Activated CD8-positive, alpha-beta T cell treated with anti-CD3 and anti-CD28 coated beads, Interleukin-2, amount 10 ng/mL, durations not matched to agents 7 days and 5 days (primary cell): Measurements from ENCODE around the gene CADM4. TPM values are rescaled to one million over a fixed set of nuclear protein-coding genes. Genes with fewer than 3 reads are reported as not detected.

ENCODE experiments used
- ATAC-seq: fragments of 150-1000 bp; cut with Tn5 transposase; one replicate; pipeline ENCODE4 v1.10.0; 2021; ENCODE audit warnings: moderate library complexity
- CTCF ChIA-PET: fragments of 350-600 bp; sonication (Branson Sonifier 250); formaldehyde crosslinking; loops from one replicate; lab custom pipeline; 2021; ENCODE audit warnings: antibody characterized with exemption; lab: Charles Lee
- POLR2A ChIA-PET: fragments of 350-600 bp; sonication (Branson Sonifier 250); formaldehyde crosslinking; loops from one replicate; lab custom pipeline; 2021; ENCODE audit warnings: antibody characterized with exemption; lab: Charles Lee
- DNase-seq: peaks from one replicate; pipeline ENCODE4 v3.0.0-alpha.2; 2020
- H3K27ac Mint-ChIP-seq: one replicate; pipeline ENCODE4 v1.8.0; 2021; ENCODE audit warnings: mild to moderate bottlenecking, mixed read lengths
- H3K27me3 Mint-ChIP-seq: one replicate; pipeline ENCODE4 v1.8.0; 2021; ENCODE audit warnings: low read depth, mixed read lengths
- H3K36me3 Mint-ChIP-seq: one replicate; pipeline ENCODE4 v1.8.0; 2021; ENCODE audit warnings: low read depth, mixed read lengths
- H3K4me1 Mint-ChIP-seq: one replicate; pipeline ENCODE4 v1.8.0; 2021; ENCODE audit warnings: low read depth, mixed read lengths
- H3K4me3 Mint-ChIP-seq: one replicate; pipeline ENCODE4 v1.8.0; 2021; ENCODE audit warnings: mild to moderate bottlenecking, mixed read lengths
- H3K9me3 Mint-ChIP-seq: one replicate; pipeline ENCODE4 v1.8.0; 2022; ENCODE audit warnings: mixed read lengths; ENCODE audit not compliant: insufficient read depth
- total RNA-seq, 2 experiments: library from RNA; stranded (reverse); gene quantifications; one replicate each; pipeline ENCODE4 v1.2.3, GENCODE V29; 2021

CADM4 gene
- total RNA-seq, 2 experiments from 2014 or later = 0.10 to 0.40 TPM

DNA sequence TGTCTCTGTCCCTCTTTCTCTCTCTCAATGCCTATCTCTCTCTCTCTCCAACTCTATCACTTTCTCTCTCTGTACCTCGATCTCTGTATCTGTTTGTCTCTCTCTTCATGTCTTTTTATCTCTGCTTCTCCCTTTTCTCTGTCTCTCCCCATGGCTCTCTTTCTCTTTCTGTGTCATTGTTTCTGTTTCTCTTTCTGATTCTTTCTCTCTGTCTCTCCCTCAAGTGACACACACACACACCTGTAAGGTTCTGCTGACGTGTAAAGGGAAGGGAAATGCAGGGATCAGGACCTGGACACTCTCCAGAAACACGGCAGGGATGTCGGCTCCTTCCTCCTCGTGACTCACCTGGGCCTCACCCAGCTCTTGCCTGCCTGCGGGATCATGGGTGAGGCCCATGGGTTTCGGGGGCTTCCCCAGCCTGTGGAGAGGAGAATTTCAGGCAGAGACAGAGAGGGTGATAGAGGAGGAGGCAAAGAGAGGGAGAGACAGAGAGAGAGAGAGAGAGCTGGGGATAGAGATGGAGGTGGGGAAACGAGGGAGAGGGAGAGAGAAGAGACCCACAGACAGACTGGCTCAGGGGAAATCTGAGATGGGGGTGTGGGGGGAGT, 35.7 kb upstream of the CADM4 start:
- ChIA-PET CTCF (no interaction called here), POLR2A (no interaction called here)
- H3K27ac Mint-ChIP-seq = peak overlapping the region; percentile 32
- H3K27me3 Mint-ChIP-seq = peaks cover 6% of the 10 kb centered on the region
- DNase-seq = no peak
- H3K9me3 Mint-ChIP-seq = no peaks in the 10 kb centered on the region
- H3K4me3 Mint-ChIP-seq = no peak overlapping the region
- H3K4me1 Mint-ChIP-seq = peaks cover 21% of the 10 kb centered on the region
- H3K36me3 Mint-ChIP-seq = no peaks in the 10 kb centered on the region
- ATAC-seq = peak; percentile 40

DNA sequence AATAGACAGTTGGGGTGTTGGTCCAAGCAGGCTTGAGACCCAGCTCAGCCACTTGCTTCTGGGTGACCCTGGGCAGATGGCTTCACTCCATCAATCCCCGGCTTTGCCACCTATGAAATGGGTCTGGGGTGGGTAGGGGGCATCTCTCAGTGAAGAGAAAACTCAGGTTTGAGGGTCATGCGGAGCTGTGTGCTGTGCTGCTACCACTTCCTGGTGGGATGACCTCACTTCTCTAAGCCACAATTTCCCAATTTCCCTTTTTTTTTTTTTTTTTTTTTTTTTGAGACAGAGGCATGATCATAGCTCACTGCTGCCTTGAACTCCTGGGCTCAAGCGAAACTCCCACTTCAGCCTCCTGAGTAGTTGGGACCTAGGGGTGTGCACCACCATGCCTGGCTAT, 34.9 kb upstream of the CADM4 start:
- CTCF ChIA-PET = no interaction called here
- peaks cover 8% of the 10 kb centered on the region for H3K27me3 Mint-ChIP-seq

DNA sequence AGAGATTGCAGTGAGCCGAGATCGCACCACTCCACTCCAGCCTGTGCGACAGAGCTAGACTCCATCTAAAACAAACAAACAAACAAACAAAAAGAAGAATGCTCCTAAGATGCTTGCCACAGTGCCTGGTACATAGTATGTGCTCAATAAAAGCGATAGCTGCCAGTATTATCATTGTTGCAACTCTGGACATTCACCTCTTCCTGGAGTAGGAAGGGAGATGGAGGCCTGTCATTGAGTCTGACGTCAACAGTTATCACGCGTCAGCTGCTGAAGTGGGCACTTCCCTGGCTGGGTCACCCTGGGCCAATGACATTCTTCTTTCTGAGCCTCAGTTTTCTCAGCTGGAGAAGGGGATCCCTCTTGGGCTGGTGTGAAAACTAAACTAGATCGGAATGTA, 34.5 kb upstream of the CADM4 start:
- POLR2A ChIA-PET = no interaction called here
- H3K4me1 Mint-ChIP-seq = peaks cover 32% of the 10 kb centered on the region
- no peak overlapping the region for H3K27ac Mint-ChIP-seq

More for the DNA sequence above, 34.9 kb upstream of the CADM4 start:
- POLR2A ChIA-PET = no interaction called here
- Mint-ChIP-seq H3K4me3 (no peak overlapping the region), H3K27ac (no peak overlapping the region), H3K4me1 (peaks cover 29% of the 10 kb centered on the region), H3K36me3 (no peaks in the 10 kb centered on the region), H3K9me3 (no peaks in the 10 kb centered on the region)
- no peak for DNase-seq
- no peak for ATAC-seq

DNA sequence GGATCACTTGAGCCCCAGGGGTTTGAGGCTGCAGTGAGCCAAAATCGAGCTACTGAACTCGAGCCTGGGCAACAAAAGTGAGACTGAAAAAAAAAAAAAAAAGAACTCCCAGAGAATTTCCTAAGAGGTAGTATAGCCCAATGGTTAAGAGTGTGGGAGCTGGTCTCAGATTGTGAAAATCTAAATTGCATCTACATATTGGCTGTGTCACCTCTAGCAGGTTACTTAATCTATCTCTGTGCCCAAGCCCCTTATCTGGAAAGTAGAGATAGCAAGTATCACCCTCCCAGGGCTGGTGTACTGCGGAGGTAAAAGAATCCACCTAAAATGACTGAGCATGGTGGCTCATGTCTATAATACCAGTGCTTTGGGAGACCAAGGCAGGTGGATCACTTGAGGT, 34.0 kb upstream of the CADM4 start:
- no peak overlapping the region for H3K4me3 Mint-ChIP-seq
- DNase-seq = no peak
- ChIA-PET POLR2A (no interaction called here), CTCF (interaction anchor here (0.7 kb wide), 1 partner anchor 71 kb away, joined by 3 read pairs; no protein-coding TSS in a partner anchor)
- no peaks in the 10 kb centered on the region for H3K9me3 Mint-ChIP-seq
- no peak overlapping the region for H3K27ac Mint-ChIP-seq
- H3K36me3 Mint-ChIP-seq = no peaks in the 10 kb centered on the region
- ATAC-seq = no peak
- peaks cover 36% of the 10 kb centered on the region for H3K4me1 Mint-ChIP-seq
- H3K27me3 Mint-ChIP-seq = peaks cover 8% of the 10 kb centered on the region

More for the DNA sequence above, 34.5 kb upstream of the CADM4 start:
- Mint-ChIP-seq H3K27me3 (peaks cover 8% of the 10 kb centered on the region), H3K36me3 (no peaks in the 10 kb centered on the region), H3K9me3 (no peaks in the 10 kb centered on the region), H3K4me3 (no peak overlapping the region)
- CTCF ChIA-PET = interaction anchor here (0.7 kb wide), 1 partner anchor 71 kb away, joined by 3 read pairs; no protein-coding TSS in a partner anchor
- no peak for ATAC-seq
- DNase-seq = no peak

DNA sequence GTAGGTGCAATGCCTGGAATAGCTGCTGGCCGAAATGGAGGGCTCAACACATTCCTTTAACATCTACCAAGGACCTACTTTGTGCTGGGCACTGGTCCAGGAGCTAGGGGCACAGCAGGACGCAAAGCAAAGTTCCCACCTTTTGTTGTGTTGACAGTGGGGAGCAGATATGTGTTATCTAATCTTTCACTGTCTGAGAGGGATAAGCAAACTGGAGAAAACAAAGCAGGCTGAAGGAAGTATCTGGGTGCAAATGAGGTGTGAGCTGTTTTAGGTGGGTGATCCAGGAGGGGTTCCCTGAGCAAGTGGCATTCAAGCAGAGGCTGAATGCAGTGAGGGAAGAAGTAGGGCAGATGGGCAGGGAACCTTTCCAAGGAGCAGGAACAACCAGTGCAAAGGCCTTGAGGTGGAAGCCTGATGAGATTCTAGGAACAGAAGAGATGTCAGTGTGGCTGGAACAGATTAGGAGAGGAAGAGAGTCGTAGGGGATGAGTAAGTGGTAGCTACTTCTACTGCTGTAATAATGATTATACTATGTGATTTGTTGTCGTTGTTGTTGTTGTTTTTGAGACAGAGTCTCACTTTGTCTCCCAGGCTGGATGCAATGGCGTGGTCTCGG, 32.5 kb upstream of the CADM4 start:
- Mint-ChIP-seq H3K36me3 (peaks cover 9% of the 10 kb centered on the region), H3K4me1 (peaks cover 46% of the 10 kb centered on the region), H3K27me3 (peaks cover 8% of the 10 kb centered on the region), H3K4me3 (no peak overlapping the region), H3K27ac (no peak overlapping the region), H3K9me3 (no peaks in the 10 kb centered on the region)
- no peak for DNase-seq
- CTCF ChIA-PET = no interaction called here
- ATAC-seq = no peak
- POLR2A ChIA-PET = no interaction called here

DNA sequence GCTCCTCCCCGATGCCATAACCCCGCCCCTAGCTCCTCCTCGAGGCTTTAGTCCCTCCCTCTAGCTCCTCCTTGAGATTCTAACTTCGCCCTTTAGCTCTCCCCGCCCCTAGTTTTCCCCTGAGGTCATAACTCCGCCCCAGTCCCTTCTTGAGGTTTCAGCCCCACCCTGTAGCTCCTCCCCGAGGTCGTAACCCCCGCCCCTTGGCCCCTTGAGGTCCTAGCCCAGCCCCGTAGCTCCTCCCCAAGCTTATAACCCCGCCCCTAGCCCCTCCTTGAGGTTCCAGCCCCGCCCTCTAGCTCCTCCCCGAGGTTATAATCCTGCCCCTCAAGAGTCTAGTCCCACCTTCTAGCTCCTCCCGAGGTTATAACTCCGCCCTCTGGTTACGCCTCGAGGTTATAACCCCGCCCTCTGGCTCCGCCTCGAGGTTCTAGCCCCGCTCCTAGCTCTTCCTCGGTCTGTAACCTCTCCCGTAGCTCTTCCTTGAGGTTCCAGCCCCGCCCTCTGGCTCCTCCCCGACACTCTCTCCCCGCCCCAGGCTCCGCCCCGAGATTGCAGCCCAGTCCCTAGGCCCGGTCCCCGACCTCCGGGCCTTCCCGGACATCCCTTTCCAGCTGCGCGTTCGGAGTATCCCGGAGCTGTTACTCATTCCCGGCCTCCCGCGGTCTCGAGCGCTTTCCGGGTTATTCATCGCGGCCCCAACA, 28.9 kb upstream of the CADM4 start:
- POLR2A ChIA-PET = interaction anchor here (1.1 to 1.4 kb wide), 2 partner anchors 32 to 136 kb away, joined by 5 read pairs; partner anchors contain the start of gene ZNF575
- peak overlapping the region; percentile 77 for H3K27ac Mint-ChIP-seq
- peak; percentile 98 for DNase-seq
- H3K4me1 Mint-ChIP-seq = peaks cover 47% of the 10 kb centered on the region
- CTCF ChIA-PET = interaction anchor here (0.7 to 2.0 kb wide), 46 partner anchors 9 to 426 kb away, joined by 3 to 29 read pairs (median 5); partner anchors contain the start of genes IRGQ, KCNN4, SMG9 and ZNF283
- H3K36me3 Mint-ChIP-seq = peaks cover 32% of the 10 kb centered on the region
- H3K9me3 Mint-ChIP-seq = no peaks in the 10 kb centered on the region
- peak; percentile 92 for ATAC-seq
- H3K27me3 Mint-ChIP-seq = peaks cover 8% of the 10 kb centered on the region
- H3K4me3 Mint-ChIP-seq = peak overlapping the region; percentile 79

DNA sequence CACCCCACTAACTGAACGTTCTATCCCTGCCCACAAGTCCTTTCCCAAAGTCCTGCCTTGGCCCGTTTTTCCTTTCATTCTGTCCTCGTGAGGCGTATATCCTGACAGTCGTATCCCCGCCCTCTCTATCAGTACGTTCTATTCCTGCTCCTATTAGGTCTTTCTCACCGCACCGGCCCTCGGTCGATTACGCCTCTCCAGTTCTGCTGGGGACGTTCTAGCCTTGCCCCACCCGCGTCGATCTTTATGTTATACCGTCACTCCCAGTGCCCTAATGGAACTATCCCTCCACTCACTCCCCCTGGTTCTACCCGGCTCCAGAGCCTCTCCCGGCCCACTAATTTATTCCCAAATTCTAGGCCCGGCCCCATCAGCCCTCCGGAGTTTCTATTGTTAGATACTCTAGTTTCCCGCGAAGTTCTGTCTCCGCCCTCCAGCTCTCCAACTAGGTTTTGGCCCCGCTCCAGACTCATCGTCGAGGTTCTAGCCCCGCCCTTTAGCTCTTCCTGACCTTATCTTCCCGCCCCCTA, 28.3 kb upstream of the CADM4 start:
- peak overlapping the region; percentile 76 for H3K4me3 Mint-ChIP-seq
- DNase-seq = no peak
- ATAC-seq = no peak
- POLR2A ChIA-PET = interaction anchor here (1.1 to 1.4 kb wide), 2 partner anchors 33 to 135 kb away, joined by 5 read pairs; partner anchors contain the start of gene ZNF575
- CTCF ChIA-PET = interaction anchor here (0.7 to 2.0 kb wide), 45 partner anchors 9 to 427 kb away, joined by 3 to 29 read pairs (median 5); partner anchors contain the start of genes IRGQ, KCNN4, SMG9 and ZNF283
- no peaks in the 10 kb centered on the region for H3K9me3 Mint-ChIP-seq
- peaks cover 50% of the 10 kb centered on the region for H3K4me1 Mint-ChIP-seq
- peaks cover 8% of the 10 kb centered on the region for H3K27me3 Mint-ChIP-seq
- H3K27ac Mint-ChIP-seq = peak overlapping the region; percentile 77
- H3K36me3 Mint-ChIP-seq = peaks cover 32% of the 10 kb centered on the region

DNA sequence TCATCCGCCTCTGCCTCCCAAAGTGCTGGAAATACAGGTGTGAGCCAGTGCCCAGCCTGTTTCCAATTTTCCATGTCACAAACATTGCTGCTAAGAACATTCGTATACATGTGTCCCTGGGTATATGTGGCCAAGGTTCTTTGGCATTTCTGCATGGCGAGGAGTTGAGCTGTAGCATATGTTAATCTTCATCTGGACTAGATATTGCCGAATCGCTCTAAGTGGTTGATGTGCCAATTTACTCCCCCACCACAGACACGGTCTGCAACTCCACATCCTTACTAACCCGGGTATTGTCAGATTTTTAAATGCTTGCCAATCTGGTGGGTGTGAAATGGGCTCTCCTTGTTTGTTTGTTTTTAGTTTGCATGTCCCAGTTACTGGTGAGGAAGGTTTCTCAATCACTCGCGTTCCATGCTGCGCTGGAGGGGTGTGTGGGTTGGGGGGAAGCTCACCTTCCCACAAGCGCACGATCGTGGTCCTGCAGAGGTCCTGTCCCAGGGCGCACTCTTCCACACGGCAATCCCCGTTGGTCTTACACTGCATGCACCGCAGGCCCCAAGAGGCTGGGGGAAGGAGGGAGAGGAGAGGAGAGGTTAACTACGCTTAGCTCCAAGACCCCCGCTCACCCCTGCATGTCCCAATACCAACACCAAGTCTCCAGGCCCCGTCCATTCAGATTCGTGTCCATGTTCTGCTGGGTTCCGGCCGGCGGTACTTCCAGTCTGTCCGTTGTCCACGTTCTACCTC, 27.7 kb upstream of the CADM4 start:
- Mint-ChIP-seq H3K27ac (peak overlapping the region; percentile 77), H3K36me3 (peaks cover 37% of the 10 kb centered on the region), H3K4me1 (peaks cover 53% of the 10 kb centered on the region), H3K27me3 (peaks cover 7% of the 10 kb centered on the region), H3K4me3 (peak overlapping the region; percentile 76), H3K9me3 (no peaks in the 10 kb centered on the region)
- DNase-seq (no peak), ATAC-seq (no peak)
- CTCF ChIA-PET = interaction anchor here (1.3 to 2.0 kb wide), 3 partner anchors 40 to 142 kb away, joined by 3 to 18 read pairs (median 8); no protein-coding TSS in a partner anchor
- POLR2A ChIA-PET = interaction anchor here (0.6 to 1.4 kb wide), 3 partner anchors 24 to 900 kb away, joined by 3 to 5 read pairs (median 3); no protein-coding TSS in a partner anchor

DNA sequence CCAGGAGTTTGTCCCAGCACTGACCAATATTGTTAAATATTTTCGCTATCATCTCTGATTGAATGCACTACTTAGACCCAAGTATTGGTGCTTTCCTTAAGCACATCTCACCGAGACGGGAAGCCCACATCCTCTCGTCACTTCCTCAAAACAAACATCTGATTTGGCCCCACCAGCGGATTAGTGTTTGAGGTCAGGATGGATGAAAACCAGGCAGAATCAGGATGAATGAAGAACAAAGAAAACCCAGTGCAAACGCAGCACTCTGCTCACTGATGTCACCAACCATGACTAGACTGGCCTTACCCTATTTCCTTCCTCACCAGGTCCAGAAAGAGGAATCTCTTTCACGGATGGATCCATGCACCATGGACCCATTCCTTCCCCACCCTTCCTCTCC, 24.4 kb upstream of the CADM4 start:
- DNase-seq (peak; percentile 62), ATAC-seq (no peak)
- no peaks in the 10 kb centered on the region for H3K27me3 Mint-ChIP-seq
- POLR2A ChIA-PET = no interaction called here
- no peaks in the 10 kb centered on the region for H3K9me3 Mint-ChIP-seq
- H3K4me1 Mint-ChIP-seq = peaks cover 39% of the 10 kb centered on the region
- H3K36me3 Mint-ChIP-seq = peaks cover 45% of the 10 kb centered on the region
- peak overlapping the region; percentile 44 for H3K4me3 Mint-ChIP-seq
- CTCF ChIA-PET = no interaction called here
- peak overlapping the region; percentile 76 for H3K27ac Mint-ChIP-seq

DNA sequence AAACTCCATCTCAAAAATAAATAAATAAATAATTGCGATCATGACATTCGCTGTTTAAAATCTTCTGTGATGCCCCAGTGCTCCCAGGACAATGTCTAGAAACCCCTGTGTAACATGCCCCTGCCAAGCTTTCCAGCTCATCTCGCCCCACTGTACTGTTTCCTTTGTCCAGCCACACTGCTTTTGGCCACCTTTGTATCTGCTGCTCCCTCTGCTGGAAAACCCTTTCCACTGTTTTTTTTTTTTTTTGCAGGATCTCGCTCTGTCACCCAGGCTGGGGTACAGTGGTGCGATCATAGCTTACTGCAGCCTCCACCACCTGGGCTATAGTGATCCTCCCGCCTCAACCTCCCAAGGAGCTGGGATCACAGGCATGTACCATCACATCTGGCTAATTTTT, 22.8 kb upstream of the CADM4 start:
- POLR2A ChIA-PET = no interaction called here

DNA sequence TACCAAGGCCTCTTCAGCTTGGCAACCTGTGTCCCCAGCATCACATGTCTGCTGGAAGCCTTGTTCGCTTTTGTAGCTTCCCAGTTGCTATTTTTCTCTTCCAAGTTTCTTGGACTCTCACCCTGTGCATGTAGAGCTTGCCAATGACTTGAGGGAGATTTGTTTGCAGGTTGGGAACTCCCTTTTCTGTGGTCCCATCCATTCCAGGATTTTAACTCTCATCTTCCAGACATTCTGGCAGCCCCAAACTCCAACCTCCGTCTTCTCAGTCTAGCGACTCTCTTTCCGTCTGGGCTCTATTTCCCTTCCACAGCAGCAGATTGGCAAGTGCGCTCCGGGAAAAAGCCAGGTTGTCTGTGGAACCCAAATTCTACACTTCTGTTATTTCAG, 21.3 kb upstream of the CADM4 start:
- H3K36me3 Mint-ChIP-seq = peaks cover 39% of the 10 kb centered on the region
- H3K9me3 Mint-ChIP-seq = no peaks in the 10 kb centered on the region
- ATAC-seq = no peak
- ChIA-PET CTCF (no interaction called here), POLR2A (interaction anchor here (0.6 kb wide), 2 partner anchors 41 to 119 kb away, joined by 3 read pairs; no protein-coding TSS in a partner anchor)
- H3K4me1 Mint-ChIP-seq = peaks cover 23% of the 10 kb centered on the region
- no peak overlapping the region for H3K27ac Mint-ChIP-seq
- H3K4me3 Mint-ChIP-seq = no peak overlapping the region
- DNase-seq = no peak
- no peaks in the 10 kb centered on the region for H3K27me3 Mint-ChIP-seq

More for the DNA sequence above, 22.8 kb upstream of the CADM4 start:
- CTCF ChIA-PET = interaction anchor here (0.9 to 1.2 kb wide), 3 partner anchors 9 to 83 kb away, joined by 3 read pairs; no protein-coding TSS in a partner anchor
- DNase-seq = no peak
- H3K4me3 Mint-ChIP-seq = no peak overlapping the region
- H3K36me3 Mint-ChIP-seq = peaks cover 43% of the 10 kb centered on the region
- H3K27me3 Mint-ChIP-seq = no peaks in the 10 kb centered on the region
- peaks cover 28% of the 10 kb centered on the region for H3K4me1 Mint-ChIP-seq
- no peak for ATAC-seq
- H3K27ac Mint-ChIP-seq = no peak overlapping the region
- H3K9me3 Mint-ChIP-seq = no peaks in the 10 kb centered on the region
